ENCODE measurements around the gene ELL. TPM values are rescaled to one million over a fixed set of nuclear protein-coding genes. Genes with fewer than 3 reads are reported as not detected.

ELL gene
- total RNA-seq, 1 donor from 2014 or later: 16.0 TPM

- H3K27ac Mint-ChIP-seq (ENCODE audit: unreplicated experiment): no peak within 1 kb of the TSS
These were observed 124.3 kb downstream of the ELL start, which contains the start of gene LRRC25 for GRCh38 chr19:18397242-18398202. TSS of gene LRRC25 (minus strand) at chr19:18397622. CDS start at chr19:18396963, 659 bp downstream.

GRCh38 chr19:18396471-18397241 is 125.2 kb downstream of the ELL start:
- H3K9me3 ChIP-seq (ENCODE audit: insufficient read depth, low read depth, low read length): no peaks in the 10 kb centered on the region
- no peak overlapping the region for H3K9ac ChIP-seq (ENCODE audit: low read length)
- Mint-ChIP-seq H3K36me3 (ENCODE audit: low read depth, unreplicated experiment) (no peaks in the 10 kb centered on the region), H3K9me3 (ENCODE audit: unreplicated experiment) (no peaks in the 10 kb centered on the region), H3K27ac (ENCODE audit: unreplicated experiment) (no peak overlapping the region), H3K4me1 (ENCODE audit: low read depth, unreplicated experiment) (no peaks in the 10 kb centered on the region), H3K27me3 (ENCODE audit: low read depth, unreplicated experiment) (peaks cover 23% of the 10 kb centered on the region), H3K4me3 (ENCODE audit: unreplicated experiment) (no peak overlapping the region)
- H3K4me3 ChIP-seq (ENCODE audit: insufficient read depth, low read depth, low read length): no peak overlapping the region
- H3K4me1 ChIP-seq (ENCODE audit: insufficient read depth, low read length): no peaks in the 10 kb centered on the region
- FAIRE-seq: no peak
- H2AFZ ChIP-seq (ENCODE audit: low read depth, low read length): no peak overlapping the region
- H3K27me3 ChIP-seq (ENCODE audit: insufficient read depth, low read length): peaks cover 2% of the 10 kb centered on the region
- H4K20me1 ChIP-seq (ENCODE audit: insufficient read depth, low read length): no peaks in the 10 kb centered on the region
- H3K27ac ChIP-seq (ENCODE audit: low read depth, low read length): no peak overlapping the region
- no peak for DNase-seq (ENCODE audit: low read depth)
- no peaks in the 10 kb centered on the region for H3K36me3 ChIP-seq (ENCODE audit: insufficient read depth, low read length)
- H3K79me2 ChIP-seq (ENCODE audit: insufficient read depth, low read length): no peaks in the 10 kb centered on the region
- H3K4me2 ChIP-seq (ENCODE audit: low read length): no peak overlapping the region
- no peak for TF ChIP-seq EZH2 (IDR thresholded peaks at IDR 0.05; ENCODE audit: insufficient read depth, low read length)

More at GRCh38 chr19:18397242-18398202, 124.3 kb downstream of the ELL start, which contains the start of gene LRRC25:
- DNase-seq (ENCODE audit: low read depth) (no peak), FAIRE-seq (no peak)
- no peak within 1 kb of the TSS for H3K4me3 Mint-ChIP-seq (ENCODE audit: unreplicated experiment)
- Histone ChIP-seq H3K27me3 (ENCODE audit: insufficient read depth, low read length) (peaks cover 2% of the 10 kb centered on the region), H3K27ac (ENCODE audit: low read depth, low read length) (no peak within 1 kb of the TSS), H3K36me3 (ENCODE audit: insufficient read depth, low read length) (no peaks in the 10 kb centered on the region), H3K9me3 (ENCODE audit: insufficient read depth, low read depth, low read length) (no peaks in the 10 kb centered on the region), H3K4me1 (ENCODE audit: insufficient read depth, low read length) (no peaks in the 10 kb centered on the region), H4K20me1 (ENCODE audit: insufficient read depth, low read length) (no peaks in the 10 kb centered on the region), H3K4me3 (ENCODE audit: insufficient read depth, low read depth, low read length) (no peak within 1 kb of the TSS), H2AFZ (ENCODE audit: low read depth, low read length) (no peak within 1 kb of the TSS), H3K9ac (ENCODE audit: low read length) (no peak within 1 kb of the TSS), H3K79me2 (ENCODE audit: insufficient read depth, low read length) (no peaks in the 10 kb centered on the region), H3K4me2 (ENCODE audit: low read length) (peak within 1 kb of the TSS; percentile 15)
- no peaks in the 10 kb centered on the region for H3K9me3 Mint-ChIP-seq (ENCODE audit: unreplicated experiment)
- H3K4me1 Mint-ChIP-seq (ENCODE audit: low read depth, unreplicated experiment): peaks cover 2% of the 10 kb centered on the region
- H3K36me3 Mint-ChIP-seq (ENCODE audit: low read depth, unreplicated experiment): no peaks in the 10 kb centered on the region
- peaks cover 23% of the 10 kb centered on the region for H3K27me3 Mint-ChIP-seq (ENCODE audit: low read depth, unreplicated experiment)
- no peak for TF ChIP-seq EZH2 (IDR thresholded peaks at IDR 0.05; ENCODE audit: insufficient read depth, low read length)

GRCh38 chr19:18393836-18394235 is 128.0 kb downstream of the ELL start:
- Histone ChIP-seq H3K4me2 (ENCODE audit: low read length) (no peak overlapping the region), H2AFZ (ENCODE audit: low read depth, low read length) (no peak overlapping the region), H3K4me1 (ENCODE audit: insufficient read depth, low read length) (peaks cover under 1% of the 10 kb centered on the region), H3K27me3 (ENCODE audit: insufficient read depth, low read length) (peaks cover 2% of the 10 kb centered on the region), H4K20me1 (ENCODE audit: insufficient read depth, low read length) (peaks cover 12% of the 10 kb centered on the region), H3K79me2 (ENCODE audit: insufficient read depth, low read length) (no peaks in the 10 kb centered on the region), H3K9me3 (ENCODE audit: insufficient read depth, low read depth, low read length) (no peaks in the 10 kb centered on the region), H3K36me3 (ENCODE audit: insufficient read depth, low read length) (no peaks in the 10 kb centered on the region), H3K27ac (ENCODE audit: low read depth, low read length) (no peak overlapping the region), H3K9ac (ENCODE audit: low read length) (no peak overlapping the region), H3K4me3 (ENCODE audit: insufficient read depth, low read depth, low read length) (no peak overlapping the region)
- Mint-ChIP-seq H3K27ac (ENCODE audit: unreplicated experiment) (no peak overlapping the region), H3K9me3 (ENCODE audit: unreplicated experiment) (no peaks in the 10 kb centered on the region), H3K4me1 (ENCODE audit: low read depth, unreplicated experiment) (no peaks in the 10 kb centered on the region), H3K36me3 (ENCODE audit: low read depth, unreplicated experiment) (no peaks in the 10 kb centered on the region), H3K27me3 (ENCODE audit: low read depth, unreplicated experiment) (peaks cover 28% of the 10 kb centered on the region), H3K4me3 (ENCODE audit: unreplicated experiment) (no peak overlapping the region)
- DNase-seq (ENCODE audit: low read depth): no peak
- no peak for TF ChIP-seq EZH2 (IDR thresholded peaks at IDR 0.05; ENCODE audit: insufficient read depth, low read length)
- TF ChIP-seq CTCF (IDR thresholded peaks at IDR 0.05; ENCODE audit: insufficient read depth, low read depth, low read length): no peak
- no peak for FAIRE-seq
